Naive B cell (primary cell): ENCODE measurements around the gene DNAJC7. TPM values are rescaled to one million over a fixed set of nuclear protein-coding genes. Genes with fewer than 3 reads are reported as not detected.
"Not testable (repeated sequence)": the region's sequence is repeated elsewhere in the genome, so short reads cannot be mapped to it uniquely, and the experiment has no call there.

Source experiments
- ATAC-seq, 2 donors: fragments of 150-1000 bp; cut with Tn5 transposase; 2 replicates each; pipeline ENCODE4 v1.10.0; 2021; ENCODE audit warnings: low read depth in 2 of 2, mild to moderate bottlenecking in 2 of 2, moderate library complexity in 2 of 2
- DNase-seq: peaks from one replicate; pipeline ENCODE4 v3.0.0; 2022
- H3K27ac Mint-ChIP-seq, 6 donors: one replicate each; pipeline ENCODE4 v1.8.0; 2020 to 2022; ENCODE audit warnings: mild to moderate bottlenecking in 6 of 6, mixed read lengths in 6 of 6, moderate library complexity in 5 of 6, inconsistent platforms in 2 of 6
- H3K27me3 Mint-ChIP-seq, 3 donors: one replicate each; pipeline ENCODE4 v1.8.0; 2021 to 2022; ENCODE audit warnings: mixed read lengths in 3 of 3, mild to moderate bottlenecking in 1 of 3
- H3K36me3 Mint-ChIP-seq, 2 donors: one replicate each; pipeline ENCODE4 v1.8.0; 2020 to 2022; ENCODE audit warnings: mixed read lengths in 2 of 2, inconsistent platforms in 1 of 2, mild to moderate bottlenecking in 1 of 2
- H3K4me1 Mint-ChIP-seq, 3 donors: one replicate each; pipeline ENCODE4 v1.8.0; 2020 to 2022; ENCODE audit warnings: mixed read lengths in 3 of 3, inconsistent platforms in 1 of 3, mild to moderate bottlenecking in 1 of 3, moderate library complexity in 1 of 3
- H3K4me3 Mint-ChIP-seq, 8 donors: one replicate each; pipeline ENCODE4 v1.8.0; 2020 to 2022; ENCODE audit warnings: mild to moderate bottlenecking in 8 of 8, mixed read lengths in 8 of 8, moderate library complexity in 8 of 8, inconsistent platforms in 2 of 8
- H3K9me3 Mint-ChIP-seq, 7 donors: one replicate each; pipeline ENCODE4 v1.8.0; 2020 to 2022; ENCODE audit warnings: mixed read lengths in 7 of 7, mild to moderate bottlenecking in 5 of 7, inconsistent platforms in 2 of 7, moderate library complexity in 1 of 7
- polyA plus RNA-seq, 6 donors: library from polyadenylated mRNA; unstranded; fragments of 300-500 nt; fragmentation: Illumina TruSeq; gene quantifications; one replicate each; pipeline ENCODE4 v1.2.3, GENCODE V29; 2021; ENCODE audit warnings: low read depth in 6 of 6

DNAJC7 gene
- polyA plus RNA-seq, 6 donors from 2014 or later, result 33.4 to 98.0 (median 77.4) TPM

GRCh38 chr17:41939693-41940090, 77.5 kb downstream of the DNAJC7 start:
- no peaks in the 10 kb centered on the region for H3K4me1 Mint-ChIP-seq
- H3K36me3 Mint-ChIP-seq, result no peaks in the 10 kb centered on the region
- no peak overlapping the region for H3K27ac Mint-ChIP-seq
- no peaks in the 10 kb centered on the region for H3K9me3 Mint-ChIP-seq
- H3K4me3 Mint-ChIP-seq, result no peak overlapping the region
- DNase-seq (no peak), ATAC-seq (no peak)
- H3K27me3 Mint-ChIP-seq, result peaks cover 0 to 12% (median 9%) of the 10 kb centered on the region in 3 donors

- Mint-ChIP-seq H3K9me3 (no peaks in the 10 kb centered on the region), H3K27ac (no peak overlapping the region), H3K4me3 (peak overlapping the region in 1 of 8 donors; percentile 3), H3K4me1 (no peaks in the 10 kb centered on the region), H3K36me3 (no peaks in the 10 kb centered on the region), H3K27me3 (peaks cover 0 to 12% (median 9%) of the 10 kb centered on the region in 3 donors)
- ATAC-seq (no peak), DNase-seq (no peak)
Measured at GRCh38 chr17:41939044-41939692, 78.1 kb downstream of the DNAJC7 start.

- H3K27ac Mint-ChIP-seq, result peak overlapping the region in 2 of 6 donors; percentile 21 to 72
- no peaks in the 10 kb centered on the region for H3K36me3 Mint-ChIP-seq
- H3K4me1 Mint-ChIP-seq, result peaks cover 0 to under 1% (median 0%) of the 10 kb centered on the region in 3 donors
- no peak for DNase-seq
- H3K4me3 Mint-ChIP-seq, result no peak overlapping the region
- no peak for ATAC-seq
- H3K9me3 Mint-ChIP-seq, result no peaks in the 10 kb centered on the region
- peaks cover 0 to 12% (median 9%) of the 10 kb centered on the region in 3 donors for H3K27me3 Mint-ChIP-seq
Measured at GRCh38 chr17:41937970-41938954, 79.0 kb downstream of the DNAJC7 start.

- Mint-ChIP-seq H3K4me3 (no peak overlapping the region), H3K27ac (no peak overlapping the region), H3K36me3 (no peaks in the 10 kb centered on the region), H3K27me3 (peaks cover 0 to 5% (median 1%) of the 10 kb centered on the region in 3 donors), H3K4me1 (peaks cover 5 to 12% (median 12%) of the 10 kb centered on the region in 3 donors), H3K9me3 (no peaks in the 10 kb centered on the region)
- no peak for DNase-seq
- ATAC-seq, result no peak
Measured at GRCh38 chr17:41935641-41936040, 81.6 kb downstream of the DNAJC7 start.

- H3K4me1 Mint-ChIP-seq, result peaks cover 17 to 30% (median 30%) of the 10 kb centered on the region in 3 donors
- DNase-seq (no peak), ATAC-seq (no peak)
- H3K9me3 Mint-ChIP-seq, result no peaks in the 10 kb centered on the region
- peak overlapping the region in 4 of 8 donors; percentile 24 to 65 (median 45) for H3K4me3 Mint-ChIP-seq
- no peaks in the 10 kb centered on the region for H3K36me3 Mint-ChIP-seq
- no peaks in the 10 kb centered on the region for H3K27me3 Mint-ChIP-seq
- peak overlapping the region in 3 of 6 donors; percentile 32 to 89 (median 81) for H3K27ac Mint-ChIP-seq
Measured at GRCh38 chr17:41932816-41933389, 84.3 kb downstream of the DNAJC7 start.

- not testable (repeated sequence) for H3K27me3 Mint-ChIP-seq, H3K36me3 Mint-ChIP-seq, H3K9me3 Mint-ChIP-seq, DNase-seq, ATAC-seq
- Mint-ChIP-seq H3K4me1 (peaks cover 17 to 33% (median 30%) of the 10 kb centered on the region in 3 donors), H3K27ac (peak overlapping the region in 4 of 6 donors; percentile 38 to 100 (median 83)), H3K4me3 (peak overlapping the region in 3 of 8 donors; percentile 91 to 95 (median 91))
Measured at GRCh38 chr17:41931715-41932114, 85.5 kb downstream of the DNAJC7 start.

GRCh38 chr17:41930833-41931156, 86.4 kb downstream of the DNAJC7 start:
- H3K36me3 Mint-ChIP-seq, H3K27me3 Mint-ChIP-seq, DNase-seq, H3K9me3 Mint-ChIP-seq: not testable (repeated sequence)
- Mint-ChIP-seq H3K4me3 (peak overlapping the region; percentile 88 to 99 (median 96)), H3K4me1 (peaks cover 17 to 41% (median 30%) of the 10 kb centered on the region in 3 donors), H3K27ac (peak overlapping the region; percentile 90 to 100 (median 98))
- peak; percentile 49 to 55 for ATAC-seq

- H3K36me3 Mint-ChIP-seq, result no peaks in the 10 kb centered on the region
- no peaks in the 10 kb centered on the region for H3K27me3 Mint-ChIP-seq
- ATAC-seq, result peak; percentile 98
- no peaks in the 10 kb centered on the region for H3K9me3 Mint-ChIP-seq
- DNase-seq, result peak; percentile 94
- H3K4me1 Mint-ChIP-seq, result peaks cover 20 to 44% (median 30%) of the 10 kb centered on the region in 3 donors
- peak within 1 kb of the TSS; percentile 88 to 99 (median 96) for H3K4me3 Mint-ChIP-seq
- H3K27ac Mint-ChIP-seq, result peak within 1 kb of the TSS; percentile 90 to 100 (median 98)
Measured at GRCh38 chr17:41930009-41930832, 87.0 kb downstream of the DNAJC7 start, which contains the start of gene ODAD4. Gene ODAD4, plus strand, starts transcription at chr17:41930617. Its CDS starts 107 bp downstream, at chr17:41930724.

GRCh38 chr17:41928693-41929251, 88.5 kb downstream of the DNAJC7 start:
- H3K36me3 Mint-ChIP-seq, result no peaks in the 10 kb centered on the region
- no peaks in the 10 kb centered on the region for H3K9me3 Mint-ChIP-seq
- peak overlapping the region in 3 of 6 donors; percentile 6 to 82 (median 69) for H3K27ac Mint-ChIP-seq

More at GRCh38 chr17:41928693-41929251, 88.5 kb downstream of the DNAJC7 start:
- H3K4me3 Mint-ChIP-seq, result peak overlapping the region in 4 of 8 donors; percentile 35 to 95 (median 90)
- no peak for ATAC-seq
- no peak for DNase-seq
- no peaks in the 10 kb centered on the region for H3K27me3 Mint-ChIP-seq
- H3K4me1 Mint-ChIP-seq, result peaks cover 20 to 49% (median 30%) of the 10 kb centered on the region in 3 donors

Other genes with a start within 250 kb of the DNAJC7 start
- 100 to 1,000 TPM in 2 of 6 donors, 10 to 100 TPM in 4; 32.9 to 123 (median 51.0) TPM for gene JUP, start 230.7 kb downstream of the DNAJC7 start, polyA plus RNA-seq
- 1 to 10 TPM in 2 of 6 donors, under 1 TPM in 4; 0.39 to 2.9 (median 0.87) TPM for gene P3H4, start 205.5 kb downstream of the DNAJC7 start, polyA plus RNA-seq
- gene FKBP10, start 204.4 kb downstream of the DNAJC7 start, polyA plus RNA-seq, result not detected
- 10 to 100 TPM; 28.9 to 49.8 (median 37.8) TPM for gene NT5C3B, start 181.2 kb downstream of the DNAJC7 start, polyA plus RNA-seq
- not detected for gene KLHL10, start 179.6 kb downstream of the DNAJC7 start, polyA plus RNA-seq
- 1 to 10 TPM; 3.6 to 9.8 (median 6.7) TPM for gene KLHL11, start 152.0 kb downstream of the DNAJC7 start, polyA plus RNA-seq
- 10 to 100 TPM; 34.0 to 63.5 (median 49.8) TPM for gene ACLY, start 98.5 kb downstream of the DNAJC7 start, polyA plus RNA-seq
- under 1 TPM in 4 of 6 donors, not detected in 2; 0.17 to 0.60 (median 0.37) TPM for gene ODAD4, start 86.8 kb downstream of the DNAJC7 start, polyA plus RNA-seq
- gene CNP, start 50.6 kb downstream of the DNAJC7 start, polyA plus RNA-seq, result 10 to 100 TPM; 27.5 to 42.4 (median 34.8) TPM
- gene NKIRAS2, start 2.7 kb upstream of the DNAJC7 start, polyA plus RNA-seq, result 10 to 100 TPM; 25.0 to 42.1 (median 36.1) TPM
- gene C17orf113, start 33.2 kb upstream of the DNAJC7 start, polyA plus RNA-seq, result under 1 TPM; 0.13 to 0.87 (median 0.58) TPM
- under 1 TPM in 1 of 6 donors, not detected in 5; 0.21 TPM for gene ZNF385C, start 81.0 kb upstream of the DNAJC7 start, polyA plus RNA-seq
- gene DHX58, start 95.3 kb upstream of the DNAJC7 start, polyA plus RNA-seq, result 10 to 100 TPM in 5 of 6 donors, 1 to 10 TPM in 1; 9.4 to 22.3 (median 13.4) TPM
- 10 to 100 TPM in 4 of 6 donors, 1 to 10 TPM in 2; 5.0 to 13.5 (median 10.1) TPM for gene KAT2A, start 103.9 kb upstream of the DNAJC7 start, polyA plus RNA-seq
- under 1 TPM in 4 of 6 donors, not detected in 2; 0.17 to 0.37 (median 0.25) TPM for gene HSPB9, start 105.4 kb upstream of the DNAJC7 start, polyA plus RNA-seq
- gene RAB5C, start 137.6 kb upstream of the DNAJC7 start, polyA plus RNA-seq, result 100 to 1,000 TPM in 3 of 6 donors, 10 to 100 TPM in 3; 72.4 to 137 (median 94.4) TPM
- under 1 TPM in 4 of 6 donors, not detected in 2; 0.09 to 0.17 (median 0.12) TPM for gene KCNH4, start 163.7 kb upstream of the DNAJC7 start, polyA plus RNA-seq
- not detected for gene HCRT, start 168.0 kb upstream of the DNAJC7 start, polyA plus RNA-seq
- 10 to 100 TPM; 21.9 to 32.7 (median 26.2) TPM for gene GHDC, start 177.1 kb upstream of the DNAJC7 start, polyA plus RNA-seq